OCI-LY3 (cell line): ENCODE measurements around the gene PTPN12.

Source experiments
- EZH2phosphoT487 ChIP-seq: fragments of 200-600 bp; shearing (Covaris generic); IDR thresholded peaks from 2 replicates; pipeline ENCODE4 v1.6.1; 2018; ENCODE audit warnings: antibody characterized with exemption, mixed run types, low read depth
- TF ChIP-seq, protein P1 (sequence below): fragments of 200-600, 300-600 bp; sonication (generic); IDR thresholded peaks from 2 replicates; pipeline ENCODE4 v1.5.1; 2014; ENCODE audit warnings: antibody characterized with exemption, low read length, low read depth

DNA sequence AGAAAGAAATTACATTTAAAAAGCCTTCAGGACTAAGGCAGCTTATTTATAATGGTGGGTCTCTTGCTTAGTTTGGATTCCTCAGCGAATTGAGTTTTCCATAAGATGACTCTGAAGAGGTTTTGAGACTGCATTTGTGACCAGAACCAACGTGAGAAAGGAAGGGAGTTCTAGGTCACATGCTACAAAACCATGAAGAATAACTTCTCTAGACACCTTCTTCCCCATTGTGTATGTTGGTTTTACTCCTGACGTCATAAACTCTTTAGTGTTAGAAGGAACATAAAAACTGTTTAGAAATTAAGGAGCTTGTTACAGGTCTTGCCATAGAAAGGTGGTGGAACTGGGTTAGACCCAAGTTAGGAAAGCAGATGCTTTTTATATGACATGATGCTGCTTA lies 11.1 kb downstream of the PTPN12 start:
- TF ChIP-seq, protein P1, sequence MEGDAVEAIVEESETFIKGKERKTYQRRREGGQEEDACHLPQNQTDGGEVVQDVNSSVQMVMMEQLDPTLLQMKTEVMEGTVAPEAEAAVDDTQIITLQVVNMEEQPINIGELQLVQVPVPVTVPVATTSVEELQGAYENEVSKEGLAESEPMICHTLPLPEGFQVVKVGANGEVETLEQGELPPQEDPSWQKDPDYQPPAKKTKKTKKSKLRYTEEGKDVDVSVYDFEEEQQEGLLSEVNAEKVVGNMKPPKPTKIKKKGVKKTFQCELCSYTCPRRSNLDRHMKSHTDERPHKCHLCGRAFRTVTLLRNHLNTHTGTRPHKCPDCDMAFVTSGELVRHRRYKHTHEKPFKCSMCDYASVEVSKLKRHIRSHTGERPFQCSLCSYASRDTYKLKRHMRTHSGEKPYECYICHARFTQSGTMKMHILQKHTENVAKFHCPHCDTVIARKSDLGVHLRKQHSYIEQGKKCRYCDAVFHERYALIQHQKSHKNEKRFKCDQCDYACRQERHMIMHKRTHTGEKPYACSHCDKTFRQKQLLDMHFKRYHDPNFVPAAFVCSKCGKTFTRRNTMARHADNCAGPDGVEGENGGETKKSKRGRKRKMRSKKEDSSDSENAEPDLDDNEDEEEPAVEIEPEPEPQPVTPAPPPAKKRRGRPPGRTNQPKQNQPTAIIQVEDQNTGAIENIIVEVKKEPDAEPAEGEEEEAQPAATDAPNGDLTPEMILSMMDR, result no peak
- no peak for TF ChIP-seq EZH2phosphoT487
